CD4-positive, alpha-beta T cell (primary cell): ENCODE data around the gene ACTR3. TPM values are rescaled to one million over a fixed set of nuclear protein-coding genes. Genes with fewer than 3 reads are reported as not detected.

Experiments
- ATAC-seq: fragments of 200-7000 bp; cut with Tn5 transposase; one replicate; pipeline ENCODE4 v1.10.0; 2022; ENCODE audit warnings: mild to moderate bottlenecking; ENCODE audit not compliant: poor library complexity
- CTCF ChIA-PET: fragments of 350-600 bp; sonication (Branson Sonifier 250); formaldehyde crosslinking; loops from one replicate; lab custom pipeline; 2021; ENCODE audit warnings: antibody characterized with exemption, inconsistent platforms; lab: Charles Lee
- POLR2A ChIA-PET: fragments of 350-600 bp; sonication (Branson Sonifier 250); formaldehyde crosslinking; loops from one replicate; lab custom pipeline; 2021; ENCODE audit warnings: antibody characterized with exemption, inconsistent platforms; lab: Charles Lee
- DNase-seq, 14 experiments: peaks; one replicate each; pipeline ENCODE4 v3.0.0-alpha.2; 2013 to 2020; ENCODE audit warnings: mixed read lengths in 2 of 14
- H3K27ac ChIP-seq, 2 donors: one replicate each; pipeline versions ENCODE4 v1.5.1 to v1.7.0; 2013; ENCODE audit warnings: low read length in 2 of 2, low read depth in 1 of 2, mild to moderate bottlenecking in 1 of 2
- H3K27me3 ChIP-seq, 2 experiments: 1 replicate in 1 of 2; 2 replicates in 1 of 2; pipeline versions ENCODE4 v1.6.1 to v1.7.0; 2013; ENCODE audit warnings: low read length in 2 of 2, control low read depth in 1 of 2, mild to moderate bottlenecking in 1 of 2, moderate library complexity in 1 of 2; ENCODE audit not compliant: insufficient read depth in 2 of 2, control insufficient read depth in 1 of 2
- H3K36me3 ChIP-seq: one replicate; pipeline ENCODE4 v1.6.1; 2013; ENCODE audit warnings: low read length, control low read depth; ENCODE audit not compliant: insufficient read depth
- H3K4me1 ChIP-seq: one replicate; pipeline ENCODE4 v1.6.1; 2013; ENCODE audit warnings: low read length, control low read depth; ENCODE audit not compliant: insufficient read depth
- H3K4me3 ChIP-seq: one replicate; pipeline ENCODE4 v1.5.1; 2013; ENCODE audit warnings: mild to moderate bottlenecking, low read length, moderate library complexity
- H3K9me3 ChIP-seq, 2 experiments: 1 replicate in 1 of 2; 2 replicates in 1 of 2; pipeline versions ENCODE4 v1.6.1 to v1.7.0; 2013; ENCODE audit warnings: low read length in 2 of 2, mild to moderate bottlenecking in 2 of 2, control low read depth in 1 of 2, moderate library complexity in 1 of 2; ENCODE audit not compliant: control insufficient read depth in 1 of 2, insufficient read depth in 1 of 2
- H3K27ac Mint-ChIP-seq: one replicate; pipeline ENCODE4 v1.8.0; 2020; ENCODE audit warnings: mixed read lengths
- H3K27me3 Mint-ChIP-seq: one replicate; pipeline ENCODE4 v1.8.0; 2021; ENCODE audit warnings: mixed read lengths
- H3K36me3 Mint-ChIP-seq: one replicate; pipeline ENCODE4 v1.8.0; 2021; ENCODE audit warnings: low read depth, mixed read lengths
- H3K4me1 Mint-ChIP-seq: one replicate; pipeline ENCODE4 v1.8.0; 2021; ENCODE audit warnings: low read depth, mixed read lengths
- H3K4me3 Mint-ChIP-seq: one replicate; pipeline ENCODE4 v1.8.0; 2020; ENCODE audit warnings: mild to moderate bottlenecking, mixed read lengths
- H3K9me3 Mint-ChIP-seq: one replicate; pipeline ENCODE4 v1.8.0; 2020; ENCODE audit warnings: mixed read lengths
- intact Hi-C, 2 experiments: fragments of 100-400 bp; cut with DNase I in 1 of 2; cut with micrococcal nuclease in 1 of 2; formaldehyde crosslinking; loops; one replicate each; pipeline versions ENCODE4 v1.15.1 to v1.9.0; 2023 to 2025; cut with DNase I, micrococcal nuclease
- total RNA-seq, 174 experiments: library from RNA in 2 of 174; stranded (reverse) in 2 of 174; gene quantifications; one replicate each; pipeline ENCODE4 v1.2.3 and lab custom pipeline; 2021 to 2026
- TF ChIP-seq, protein P1 (sequence below): fragments of 200-600 bp; IDR thresholded peaks from one replicate; pipeline ENCODE4 v1.8.0; 2022; ENCODE audit warnings: antibody characterized with exemption, mild to moderate bottlenecking

The ACTR3 gene
- total RNA-seq, 2 experiments from 2014 or later: 118 to 123 TPM

DNA sequence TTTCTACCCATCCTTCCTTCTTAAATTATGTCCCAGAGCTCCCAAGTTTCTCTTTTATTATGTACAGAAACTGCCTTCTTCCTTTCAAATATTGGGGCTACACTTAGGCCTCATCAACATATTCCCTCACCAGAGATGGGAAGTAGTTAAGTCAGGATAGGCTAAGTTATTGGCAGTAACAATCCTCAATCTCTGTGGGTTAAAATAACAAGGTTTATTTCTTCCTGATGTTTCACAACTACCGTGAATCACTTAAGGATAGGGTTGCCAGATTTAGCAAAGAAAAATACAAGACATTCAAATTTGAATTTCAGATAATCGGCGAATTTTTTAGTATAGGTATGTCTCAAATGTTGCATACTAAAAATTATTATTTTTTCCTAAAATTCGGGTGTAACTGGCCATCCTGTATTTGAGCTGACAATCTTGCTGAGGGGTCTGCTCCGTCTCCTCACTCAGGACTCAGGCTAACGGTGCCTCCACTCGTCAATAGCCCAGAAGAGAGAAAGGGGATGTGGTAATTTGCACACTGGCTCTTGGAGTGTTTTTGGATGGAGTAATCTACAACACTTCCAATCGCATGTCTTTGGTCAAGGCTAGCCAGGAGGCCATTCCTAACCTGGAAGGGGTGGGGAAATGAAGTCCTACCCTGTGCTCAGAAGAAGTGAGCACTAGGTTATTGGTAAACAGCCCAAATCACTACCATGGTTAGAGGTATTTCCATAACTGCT, 91.7 kb downstream of the ACTR3 start:
- Mint-ChIP-seq H3K9me3 (no peaks in the 10 kb centered on the region), H3K36me3 (peaks cover 1% of the 10 kb centered on the region), H3K27ac (no peak overlapping the region), H3K4me1 (no peaks in the 10 kb centered on the region), H3K27me3 (no peaks in the 10 kb centered on the region), H3K4me3 (no peak overlapping the region)
- H3K27ac ChIP-seq: no peak overlapping the region
- intact Hi-C loops: no loop called here
- no peak for ATAC-seq
- CTCF ChIA-PET: interaction anchor here (0.6 to 0.7 kb wide), 2 partner anchors 163 to 1382 kb away, joined by 3 to 4 read pairs; no protein-coding TSS in a partner anchor
- no peaks in the 10 kb centered on the region for H3K27me3 ChIP-seq
- POLR2A ChIA-PET: no interaction called here
- no peak for DNase-seq
- peaks cover 0 to 12% of the 10 kb centered on the region in 2 experiments for H3K9me3 ChIP-seq
- H3K36me3 ChIP-seq: peaks cover 6% of the 10 kb centered on the region
- H3K4me1 ChIP-seq: no peaks in the 10 kb centered on the region
- no peak overlapping the region for H3K4me3 ChIP-seq
- TF ChIP-seq, protein P1, sequence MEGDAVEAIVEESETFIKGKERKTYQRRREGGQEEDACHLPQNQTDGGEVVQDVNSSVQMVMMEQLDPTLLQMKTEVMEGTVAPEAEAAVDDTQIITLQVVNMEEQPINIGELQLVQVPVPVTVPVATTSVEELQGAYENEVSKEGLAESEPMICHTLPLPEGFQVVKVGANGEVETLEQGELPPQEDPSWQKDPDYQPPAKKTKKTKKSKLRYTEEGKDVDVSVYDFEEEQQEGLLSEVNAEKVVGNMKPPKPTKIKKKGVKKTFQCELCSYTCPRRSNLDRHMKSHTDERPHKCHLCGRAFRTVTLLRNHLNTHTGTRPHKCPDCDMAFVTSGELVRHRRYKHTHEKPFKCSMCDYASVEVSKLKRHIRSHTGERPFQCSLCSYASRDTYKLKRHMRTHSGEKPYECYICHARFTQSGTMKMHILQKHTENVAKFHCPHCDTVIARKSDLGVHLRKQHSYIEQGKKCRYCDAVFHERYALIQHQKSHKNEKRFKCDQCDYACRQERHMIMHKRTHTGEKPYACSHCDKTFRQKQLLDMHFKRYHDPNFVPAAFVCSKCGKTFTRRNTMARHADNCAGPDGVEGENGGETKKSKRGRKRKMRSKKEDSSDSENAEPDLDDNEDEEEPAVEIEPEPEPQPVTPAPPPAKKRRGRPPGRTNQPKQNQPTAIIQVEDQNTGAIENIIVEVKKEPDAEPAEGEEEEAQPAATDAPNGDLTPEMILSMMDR: no peak

GRCh38 chr2:113985554-113986397, 95.9 kb downstream of the ACTR3 start:
- POLR2A ChIA-PET: no interaction called here
- Mint-ChIP-seq H3K4me1 (no peaks in the 10 kb centered on the region), H3K36me3 (no peaks in the 10 kb centered on the region), H3K27ac (no peak overlapping the region), H3K4me3 (no peak overlapping the region), H3K27me3 (peaks cover 17% of the 10 kb centered on the region), H3K9me3 (no peaks in the 10 kb centered on the region)
- H3K27ac ChIP-seq: no peak overlapping the region
- no peaks in the 10 kb centered on the region for H3K9me3 ChIP-seq
- CTCF ChIA-PET: no interaction called here
- ATAC-seq (no peak), DNase-seq (no peak)
- TF ChIP-seq, protein P1: no peak
- H3K4me1 ChIP-seq: no peaks in the 10 kb centered on the region
- intact Hi-C loops: no loop called here
- no peaks in the 10 kb centered on the region for H3K27me3 ChIP-seq
- H3K36me3 ChIP-seq: peaks cover 6% of the 10 kb centered on the region
- H3K4me3 ChIP-seq: no peak overlapping the region

DNA sequence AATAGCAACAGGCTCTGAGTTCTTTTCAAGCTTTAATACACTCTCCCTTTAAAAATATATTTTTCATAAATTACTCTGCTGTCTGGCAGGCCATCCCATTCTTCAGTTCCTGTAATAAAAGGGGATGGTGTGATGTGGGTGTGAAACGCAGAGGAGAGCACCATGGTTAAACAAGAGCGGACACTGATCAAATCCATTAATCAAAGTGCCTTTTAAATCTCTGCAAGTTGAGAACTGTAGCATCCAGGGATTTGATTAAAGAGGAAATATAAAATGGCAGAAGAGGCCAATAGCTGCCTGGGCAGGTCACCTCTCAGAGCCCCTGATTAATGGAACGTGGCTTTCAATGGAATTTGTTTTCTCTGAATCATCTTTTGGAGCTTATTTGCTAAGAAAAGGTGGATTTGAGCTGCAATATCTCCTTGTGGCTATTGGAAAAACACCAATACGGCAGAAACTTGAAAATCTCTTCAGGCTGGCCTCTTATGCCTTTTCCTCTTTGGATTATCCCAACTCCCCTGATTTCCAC, 96.9 kb downstream of the ACTR3 start:
- CTCF ChIA-PET: no interaction called here
- H3K4me3 Mint-ChIP-seq: no peak overlapping the region
- intact Hi-C loops: no loop called here

More for the DNA sequence above, 96.9 kb downstream of the ACTR3 start:
- H3K4me1 ChIP-seq: no peaks in the 10 kb centered on the region
- H3K36me3 ChIP-seq: peaks cover 6% of the 10 kb centered on the region
- H3K9me3 ChIP-seq: no peaks in the 10 kb centered on the region
- Mint-ChIP-seq H3K4me1 (no peaks in the 10 kb centered on the region), H3K27ac (no peak overlapping the region), H3K9me3 (no peaks in the 10 kb centered on the region), H3K36me3 (no peaks in the 10 kb centered on the region), H3K27me3 (peaks cover 17% of the 10 kb centered on the region)
- POLR2A ChIA-PET: no interaction called here
- H3K27me3 ChIP-seq: no peaks in the 10 kb centered on the region
- no peak overlapping the region for H3K27ac ChIP-seq
- H3K4me3 ChIP-seq: no peak overlapping the region
- TF ChIP-seq, protein P1: no peak
- DNase-seq (no peak), ATAC-seq (no peak)
